ENCODE results near the gene PTRH2. TPM values are rescaled to one million over a fixed set of nuclear protein-coding genes. Genes with fewer than 3 reads are reported as not detected.
"Not testable (repeated sequence)": the region's sequence is repeated elsewhere in the genome, so short reads cannot be mapped to it uniquely, and the experiment has no call there.

PTRH2 gene
- total and polyA plus RNA-seq, 8 donors, result 15.4 to 24.2 (median 22.3) TPM

- ATAC-seq (no peak), DNase-seq (no peak)
- Histone ChIP-seq H3K4me3 (no peak overlapping the region), H3K36me3 (peaks cover 0 to 89% of the 10 kb centered on the region in 2 donors), H3K27ac (no peak overlapping the region), H3K27me3 (no peaks in the 10 kb centered on the region), H3K4me1 (peaks cover 17 to 29% of the 10 kb centered on the region in 2 donors), H3K9me3 (no peaks in the 10 kb centered on the region)
- intact Hi-C loops (cut with DNase I), result no loop called here
- TF ChIP-seq, protein P1, sequence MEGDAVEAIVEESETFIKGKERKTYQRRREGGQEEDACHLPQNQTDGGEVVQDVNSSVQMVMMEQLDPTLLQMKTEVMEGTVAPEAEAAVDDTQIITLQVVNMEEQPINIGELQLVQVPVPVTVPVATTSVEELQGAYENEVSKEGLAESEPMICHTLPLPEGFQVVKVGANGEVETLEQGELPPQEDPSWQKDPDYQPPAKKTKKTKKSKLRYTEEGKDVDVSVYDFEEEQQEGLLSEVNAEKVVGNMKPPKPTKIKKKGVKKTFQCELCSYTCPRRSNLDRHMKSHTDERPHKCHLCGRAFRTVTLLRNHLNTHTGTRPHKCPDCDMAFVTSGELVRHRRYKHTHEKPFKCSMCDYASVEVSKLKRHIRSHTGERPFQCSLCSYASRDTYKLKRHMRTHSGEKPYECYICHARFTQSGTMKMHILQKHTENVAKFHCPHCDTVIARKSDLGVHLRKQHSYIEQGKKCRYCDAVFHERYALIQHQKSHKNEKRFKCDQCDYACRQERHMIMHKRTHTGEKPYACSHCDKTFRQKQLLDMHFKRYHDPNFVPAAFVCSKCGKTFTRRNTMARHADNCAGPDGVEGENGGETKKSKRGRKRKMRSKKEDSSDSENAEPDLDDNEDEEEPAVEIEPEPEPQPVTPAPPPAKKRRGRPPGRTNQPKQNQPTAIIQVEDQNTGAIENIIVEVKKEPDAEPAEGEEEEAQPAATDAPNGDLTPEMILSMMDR (IDR thresholded peaks at IDR 0.05), result no peak
Observed at GRCh38 chr17:59669944-59670343, 37.3 kb downstream of the PTRH2 start.

- Histone ChIP-seq H3K36me3 (peaks cover 0 to 89% of the 10 kb centered on the region in 2 donors), H3K4me3 (no peak overlapping the region), H3K9me3 (no peaks in the 10 kb centered on the region), H3K27ac (peak overlapping the region; percentile 36 to 78), H3K27me3 (no peaks in the 10 kb centered on the region), H3K4me1 (peaks cover 17 to 29% of the 10 kb centered on the region in 2 donors)
- TF ChIP-seq, protein P1 (IDR thresholded peaks at IDR 0.05), result no peak
- intact Hi-C loops (cut with DNase I), result no loop called here
- DNase-seq, result no peak
- ATAC-seq, result no peak
Observed at GRCh38 chr17:59669411-59669810, 37.8 kb downstream of the PTRH2 start.

DNA sequence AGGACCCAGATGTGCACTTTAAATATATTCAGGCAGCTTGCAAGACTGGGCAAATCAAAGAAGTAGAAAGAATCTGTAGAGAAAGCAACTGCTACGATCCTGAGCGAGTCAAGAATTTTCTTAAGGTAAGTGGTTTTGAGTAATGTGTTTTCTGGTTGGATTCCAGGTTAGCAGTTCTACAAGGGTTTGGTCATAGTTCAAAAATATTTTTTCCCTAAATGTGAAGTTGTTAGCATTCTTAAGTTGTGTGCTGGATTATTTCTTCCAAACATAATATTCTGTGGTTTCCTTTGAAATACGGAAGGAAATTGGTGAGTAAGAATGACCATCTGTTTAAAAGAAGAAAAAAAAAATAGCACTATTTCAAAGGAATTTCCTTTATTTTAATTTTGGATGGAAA lies 38.4 kb downstream of the PTRH2 start:
- no peak overlapping the region for H3K4me3 ChIP-seq
- no peaks in the 10 kb centered on the region for H3K27me3 ChIP-seq
- TF ChIP-seq, protein P1 (IDR thresholded peaks at IDR 0.05), result no peak
- H3K4me1 ChIP-seq, result peaks cover 17 to 29% of the 10 kb centered on the region in 2 donors
- DNase-seq (peak in 1 of 4 donors; percentile 7), ATAC-seq (peak; percentile 80)
- H3K9me3 ChIP-seq, result no peaks in the 10 kb centered on the region
- H3K27ac ChIP-seq, result peak overlapping the region; percentile 36 to 78
- peaks cover 0 to 89% of the 10 kb centered on the region in 2 donors for H3K36me3 ChIP-seq
- intact Hi-C loops (cut with DNase I), result no loop called here

- H3K36me3 ChIP-seq, result peaks cover 3 to 98% of the 10 kb centered on the region in 2 donors
- intact Hi-C loops (cut with DNase I), result no loop called here
Observed at GRCh38 chr17:59666235-59666634, 41.0 kb downstream of the PTRH2 start.

GRCh38 chr17:59656624-59657023 lies 50.6 kb downstream of the PTRH2 start:
- Histone ChIP-seq H3K36me3 (peaks cover 0 to 99% of the 10 kb centered on the region in 2 donors), H3K27ac (peak overlapping the region in 1 of 2 donors; percentile 25)
- H3K27me3 ChIP-seq; H3K4me3 ChIP-seq; H3K9me3 ChIP-seq; H3K4me1 ChIP-seq; DNase-seq; intact Hi-C loops (cut with DNase I): not testable (repeated sequence)
- ATAC-seq, result peak; percentile 33

More at GRCh38 chr17:59666235-59666634, 41.0 kb downstream of the PTRH2 start:
- ATAC-seq (no peak), DNase-seq (no peak)
- Histone ChIP-seq H3K27ac (no peak overlapping the region), H3K4me1 (peaks cover 17 to 29% of the 10 kb centered on the region in 2 donors), H3K4me3 (no peak overlapping the region), H3K27me3 (no peaks in the 10 kb centered on the region), H3K9me3 (no peaks in the 10 kb centered on the region)
- TF ChIP-seq, protein P1 (IDR thresholded peaks at IDR 0.05), result no peak

- peaks cover 0 to 18% of the 10 kb centered on the region in 2 donors for H3K4me1 ChIP-seq
- no peak for ATAC-seq
- H3K4me3 ChIP-seq, result no peak overlapping the region
- intact Hi-C loops (cut with DNase I), result no loop called here
- H3K27ac ChIP-seq, result no peak overlapping the region
- H3K9me3 ChIP-seq, result no peaks in the 10 kb centered on the region
- H3K36me3 ChIP-seq, result peaks cover 0 to 100% of the 10 kb centered on the region in 2 donors
- H3K27me3 ChIP-seq, result no peaks in the 10 kb centered on the region
- no peak for DNase-seq
- TF ChIP-seq, protein P1 (IDR thresholded peaks at IDR 0.05), result no peak
Observed at GRCh38 chr17:59652119-59652518, 55.1 kb downstream of the PTRH2 start.
